ENCODE measurements around the gene DDX41.

The DDX41 gene

DNA sequence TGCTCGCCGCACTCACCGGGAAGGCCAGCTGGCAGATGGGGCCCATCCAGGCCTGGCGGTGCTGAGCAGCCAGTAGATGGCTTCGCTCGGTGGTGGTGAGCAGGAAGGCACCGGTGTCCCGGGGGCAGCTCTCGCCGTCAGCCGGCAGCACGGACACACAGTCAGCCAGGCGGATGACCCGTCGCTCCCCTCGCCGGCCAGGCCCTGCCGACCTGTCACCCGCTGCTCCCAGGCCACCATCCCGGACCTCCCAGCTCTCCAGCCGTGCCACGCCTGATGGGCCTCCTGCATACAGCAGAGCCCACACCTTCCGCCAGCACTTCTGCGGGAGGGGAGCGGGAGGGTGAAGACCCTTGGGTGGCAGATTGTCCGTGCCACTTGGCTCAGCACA is 8.5 kb downstream of the DDX41 start:
- H3K4me2 ChIP-seq (ENCODE audit: low read depth, low read length) = 0 out of 2 replicates have a peak overlapping the region, but pooled peaks have one; percentile 89
- TF ChIP-seq, protein P1, sequence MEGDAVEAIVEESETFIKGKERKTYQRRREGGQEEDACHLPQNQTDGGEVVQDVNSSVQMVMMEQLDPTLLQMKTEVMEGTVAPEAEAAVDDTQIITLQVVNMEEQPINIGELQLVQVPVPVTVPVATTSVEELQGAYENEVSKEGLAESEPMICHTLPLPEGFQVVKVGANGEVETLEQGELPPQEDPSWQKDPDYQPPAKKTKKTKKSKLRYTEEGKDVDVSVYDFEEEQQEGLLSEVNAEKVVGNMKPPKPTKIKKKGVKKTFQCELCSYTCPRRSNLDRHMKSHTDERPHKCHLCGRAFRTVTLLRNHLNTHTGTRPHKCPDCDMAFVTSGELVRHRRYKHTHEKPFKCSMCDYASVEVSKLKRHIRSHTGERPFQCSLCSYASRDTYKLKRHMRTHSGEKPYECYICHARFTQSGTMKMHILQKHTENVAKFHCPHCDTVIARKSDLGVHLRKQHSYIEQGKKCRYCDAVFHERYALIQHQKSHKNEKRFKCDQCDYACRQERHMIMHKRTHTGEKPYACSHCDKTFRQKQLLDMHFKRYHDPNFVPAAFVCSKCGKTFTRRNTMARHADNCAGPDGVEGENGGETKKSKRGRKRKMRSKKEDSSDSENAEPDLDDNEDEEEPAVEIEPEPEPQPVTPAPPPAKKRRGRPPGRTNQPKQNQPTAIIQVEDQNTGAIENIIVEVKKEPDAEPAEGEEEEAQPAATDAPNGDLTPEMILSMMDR (IDR thresholded peaks at IDR 0.05; ENCODE audit: low read length) = no peak
- TF ChIP-seq EZH2phosphoT487 (IDR thresholded peaks at IDR 0.05; ENCODE audit: low read length) = no peak
- no peak for TF ChIP-seq EZH2 (optimal IDR thresholded peaks at IDR 0.05; ENCODE audit: low read depth, low read length)
- no peak for DNase-seq
- H3K27me3 ChIP-seq (replicated peaks; ENCODE audit: insufficient read depth, low read length) = no peaks in the 10 kb centered on the region
- no peaks in the 10 kb centered on the region for H3F3A ChIP-seq (ENCODE audit: insufficient read depth, low read length)
- H3K36me3 ChIP-seq (replicated peaks; ENCODE audit: insufficient read depth, low read length) = no peaks in the 10 kb centered on the region; the same call in 1 of the 2 replicates
- H3K9me2 ChIP-seq (replicated peaks; ENCODE audit: insufficient read depth, low read length) = no peaks in the 10 kb centered on the region
- H3K9me3 ChIP-seq (replicated peaks; ENCODE audit: insufficient read depth, low read length) = no peaks in the 10 kb centered on the region
- H3K27ac ChIP-seq (ENCODE audit: low read length) = no peak overlapping the region
- no peak overlapping the region for H3K9ac ChIP-seq (ENCODE audit: low read length)
- no peak overlapping the region for H2AFZ ChIP-seq (ENCODE audit: low read length)
- H3K4me3 ChIP-seq (ENCODE audit: low read length) = no peak overlapping the region
- no peaks in the 10 kb centered on the region for H3K79me2 ChIP-seq (ENCODE audit: low read length)
- no peaks in the 10 kb centered on the region for H4K20me1 ChIP-seq (ENCODE audit: insufficient read depth, low read length)
- H3K4me1 ChIP-seq (ENCODE audit: low read length) = peaks cover 18% of the 10 kb centered on the region

DNA sequence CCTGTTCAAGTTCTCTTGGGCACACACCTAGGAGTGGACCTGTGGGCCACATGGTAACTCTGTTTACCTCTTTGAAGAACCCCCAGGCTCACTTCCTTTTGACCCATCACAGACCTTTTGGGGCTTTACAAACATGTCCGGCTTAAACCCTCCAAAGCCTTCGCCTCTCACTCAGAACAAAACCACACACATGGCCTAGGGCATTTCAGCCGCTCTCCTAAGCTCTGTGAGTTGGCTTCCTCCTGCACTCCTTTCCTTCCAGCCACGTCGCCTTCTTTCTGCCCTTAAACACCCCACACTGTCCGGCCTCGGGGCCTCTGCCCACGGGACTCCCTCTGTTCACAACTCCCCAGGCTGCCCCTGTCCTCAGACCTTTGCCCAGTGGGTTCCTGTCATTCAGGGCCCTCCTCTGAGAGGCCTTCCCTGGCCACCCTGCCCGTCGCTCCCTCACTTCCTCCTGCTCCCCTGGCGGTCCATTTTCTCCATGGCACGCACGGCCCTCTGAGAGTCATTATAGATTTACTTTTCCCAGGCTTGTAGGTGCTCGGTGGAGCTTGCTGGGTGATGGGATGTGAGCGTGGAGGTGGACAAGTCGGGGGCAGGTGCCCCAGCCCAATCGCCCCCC is 9.1 kb downstream of the DDX41 start:
- no peak overlapping the region for H3K4me2 ChIP-seq (ENCODE audit: low read depth, low read length)
- no peak overlapping the region for H3K27ac ChIP-seq (ENCODE audit: low read length)
- no peak overlapping the region for H3K9ac ChIP-seq (ENCODE audit: low read length)
- H3K4me1 ChIP-seq (ENCODE audit: low read length) = peaks cover 20% of the 10 kb centered on the region
- peaks cover 1% of the 10 kb centered on the region; the same call in 1 of the 2 replicates for H3F3A ChIP-seq (ENCODE audit: insufficient read depth, low read length)
- no peaks in the 10 kb centered on the region for H3K27me3 ChIP-seq (replicated peaks; ENCODE audit: insufficient read depth, low read length)
- H3K36me3 ChIP-seq (replicated peaks; ENCODE audit: insufficient read depth, low read length) = no peaks in the 10 kb centered on the region; the same call in 1 of the 2 replicates
- TF ChIP-seq, protein P1 (IDR thresholded peaks at IDR 0.05; ENCODE audit: low read length) = no peak
- TF ChIP-seq EZH2 (optimal IDR thresholded peaks at IDR 0.05; ENCODE audit: low read depth, low read length) = no peak
- TF ChIP-seq EZH2phosphoT487 (IDR thresholded peaks at IDR 0.05; ENCODE audit: low read length) = no peak
- no peaks in the 10 kb centered on the region for H4K20me1 ChIP-seq (ENCODE audit: insufficient read depth, low read length)
- no peaks in the 10 kb centered on the region for H3K79me2 ChIP-seq (ENCODE audit: low read length)
- H3K9me2 ChIP-seq (replicated peaks; ENCODE audit: insufficient read depth, low read length) = no peaks in the 10 kb centered on the region
- H3K4me3 ChIP-seq (ENCODE audit: low read length) = no peak overlapping the region
- no peaks in the 10 kb centered on the region for H3K9me3 ChIP-seq (replicated peaks; ENCODE audit: insufficient read depth, low read length)
- DNase-seq = no peak
- no peak overlapping the region for H2AFZ ChIP-seq (ENCODE audit: low read length)

DNA sequence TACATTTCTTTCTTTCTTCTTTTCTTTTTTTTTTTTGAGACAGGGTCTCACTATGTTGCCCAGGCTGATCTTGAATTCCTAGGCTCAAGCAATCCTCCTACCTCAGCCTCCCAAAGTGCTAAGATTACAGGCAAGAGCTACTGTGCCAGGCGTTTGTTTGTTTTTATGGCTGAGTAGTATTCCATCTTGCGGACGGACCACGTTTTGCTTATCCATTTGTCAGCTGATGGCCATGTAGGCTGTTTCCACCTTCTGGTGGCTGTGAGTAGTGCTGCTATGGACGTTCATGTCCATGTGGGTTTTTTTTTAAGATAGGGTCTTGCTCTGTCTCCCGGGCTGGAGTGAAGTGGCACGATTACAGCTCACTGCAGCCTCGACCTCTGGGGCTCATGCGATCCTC is 9.6 kb downstream of the DDX41 start:
- Histone ChIP-seq H3K9me3 (replicated peaks; ENCODE audit: insufficient read depth, low read length) (no peaks in the 10 kb centered on the region), H3K27me3 (replicated peaks; ENCODE audit: insufficient read depth, low read length) (no peaks in the 10 kb centered on the region), H3F3A (ENCODE audit: insufficient read depth, low read length) (peaks cover 6% of the 10 kb centered on the region; the same call in 1 of the 2 replicates), H3K9ac (ENCODE audit: low read length) (no peak overlapping the region), H3K4me1 (ENCODE audit: low read length) (peaks cover 26% of the 10 kb centered on the region), H3K27ac (ENCODE audit: low read length) (no peak overlapping the region), H3K9me2 (replicated peaks; ENCODE audit: insufficient read depth, low read length) (no peaks in the 10 kb centered on the region), H4K20me1 (ENCODE audit: insufficient read depth, low read length) (no peaks in the 10 kb centered on the region), H3K4me2 (ENCODE audit: low read depth, low read length) (no peak overlapping the region), H3K79me2 (ENCODE audit: low read length) (no peaks in the 10 kb centered on the region), H2AFZ (ENCODE audit: low read length) (no peak overlapping the region), H3K4me3 (ENCODE audit: low read length) (no peak overlapping the region), H3K36me3 (replicated peaks; ENCODE audit: insufficient read depth, low read length) (no peaks in the 10 kb centered on the region; the same call in 1 of the 2 replicates)
- TF ChIP-seq EZH2 (optimal IDR thresholded peaks at IDR 0.05; ENCODE audit: low read depth, low read length) (no peak), EZH2phosphoT487 (IDR thresholded peaks at IDR 0.05; ENCODE audit: low read length) (no peak)
- TF ChIP-seq, protein P1 (IDR thresholded peaks at IDR 0.05; ENCODE audit: low read length) = peak; percentile 27; the same call in 1 of the 2 replicates
- no peak for DNase-seq

Data from MM.1S (cell line).